T-helper 2 cell treated with Interferon-gamma antibody and Interleukin-4, amounts not matched to agents 100 ng/mL and 5 ng/mL, for 36 hours (primary cell): Measurements from ENCODE around the gene ARHGEF26. TPM values are rescaled to one million over a fixed set of nuclear protein-coding genes. Genes with fewer than 3 reads are reported as not detected.

Experiments
- intact Hi-C: fragments of 100-400 bp; cut with micrococcal nuclease; formaldehyde crosslinking; loops from one replicate; pipeline ENCODE4 v1.15.1; 2023
- total RNA-seq: library from RNA; stranded (reverse); gene quantifications from 2 replicates; pipeline ENCODE4 v1.2.3, GENCODE V29; 2022

Gene ARHGEF26
- total RNA-seq, 1 donor from 2014 or later = 0.09 TPM

DNA sequence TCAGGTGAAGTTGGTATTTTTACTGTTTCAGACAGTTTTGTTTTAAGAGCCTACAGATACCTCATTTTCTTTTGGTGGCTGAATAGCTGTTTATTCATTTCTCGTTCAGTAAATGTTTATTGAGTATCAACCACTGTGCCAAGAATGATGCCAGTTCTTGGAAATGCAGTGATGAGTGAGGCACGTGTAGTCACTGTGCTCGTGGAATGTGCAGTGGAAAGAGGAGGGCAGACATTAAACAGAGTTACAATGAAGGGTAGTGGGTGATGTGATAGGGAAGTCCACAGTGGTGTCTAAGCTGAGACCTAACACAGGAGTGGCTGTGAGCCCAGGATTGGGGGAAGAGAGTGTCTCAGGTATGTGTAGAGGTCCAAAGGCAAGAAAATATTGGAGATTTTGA, 73.7 kb downstream of the ARHGEF26 start:
- intact Hi-C loops = no loop called here

DNA sequence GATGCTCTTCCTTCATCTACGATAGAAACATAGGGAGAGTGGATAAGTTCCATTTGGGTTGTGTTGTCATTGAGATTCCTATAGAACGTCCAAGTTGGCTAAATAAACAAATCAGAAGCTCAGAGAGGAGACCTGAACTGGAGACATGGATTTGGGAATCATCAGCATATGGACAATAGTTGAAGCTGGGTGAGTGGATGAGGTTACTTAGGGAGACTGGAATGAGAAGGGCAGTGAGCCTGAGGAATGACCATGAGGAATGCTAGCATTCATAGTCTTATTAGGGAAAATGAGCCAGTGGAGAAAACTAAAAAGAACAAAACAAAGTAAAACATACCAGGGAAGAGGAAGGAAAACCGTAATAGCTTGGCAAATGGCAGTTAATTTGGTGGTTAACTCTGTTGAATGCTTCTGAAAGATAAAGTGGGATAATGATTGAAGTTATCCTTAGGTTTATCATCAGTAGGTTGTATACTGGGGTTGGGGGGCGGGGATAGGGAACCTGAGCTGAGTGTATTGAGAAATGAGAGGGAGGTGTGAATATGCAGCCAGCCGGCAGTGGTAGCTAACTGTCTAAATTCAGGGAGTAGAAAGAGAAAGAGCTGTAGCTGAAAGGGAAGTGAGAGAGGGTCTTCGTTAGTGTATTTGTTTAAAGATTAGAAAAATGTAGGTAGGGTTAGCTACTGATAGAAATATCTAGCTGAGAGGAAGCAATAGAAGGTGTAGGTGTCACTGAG, 74.6 kb downstream of the ARHGEF26 start:
- intact Hi-C loops = no loop called here

DNA sequence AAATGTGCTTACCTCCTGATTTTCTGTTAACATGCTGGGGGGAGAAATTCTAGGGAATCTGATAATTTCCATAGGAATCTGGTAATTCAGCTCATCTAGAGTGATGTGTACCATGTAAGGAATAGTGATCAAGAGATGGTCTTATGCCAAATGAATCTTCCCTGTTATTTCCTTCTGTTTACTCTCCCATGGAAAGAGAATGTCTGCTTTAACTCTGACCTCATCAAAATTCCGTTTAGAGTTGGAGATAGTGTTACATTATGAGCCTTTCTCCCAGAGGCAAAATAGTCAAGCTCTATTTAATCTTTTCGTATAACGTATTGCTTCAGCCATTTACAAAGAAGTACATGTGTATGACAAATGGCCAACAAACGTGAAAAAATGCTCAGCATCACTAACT, 76.6 kb downstream of the ARHGEF26 start:
- intact Hi-C loops = no loop called here

DNA sequence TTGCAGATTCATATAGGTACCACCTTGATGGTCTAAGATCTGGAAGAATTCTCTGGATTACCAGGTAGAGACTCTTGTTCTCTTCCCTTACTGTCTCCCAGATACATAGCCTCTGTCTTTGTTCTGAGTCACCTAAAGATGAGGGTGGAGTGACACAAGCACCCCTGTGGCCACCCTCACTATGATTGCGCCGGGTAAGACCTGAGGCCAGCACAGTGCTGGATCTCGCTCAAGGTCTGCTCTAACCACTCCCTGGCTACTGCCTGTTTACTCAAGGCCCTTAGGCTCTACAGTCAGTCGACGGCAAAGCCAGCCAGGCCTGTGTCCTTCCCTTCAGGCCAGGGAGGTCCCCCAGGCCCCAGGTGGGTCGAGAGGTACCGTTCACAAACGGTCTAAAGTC, 88.3 kb downstream of the ARHGEF26 start:
- intact Hi-C loops = no loop called here

DNA sequence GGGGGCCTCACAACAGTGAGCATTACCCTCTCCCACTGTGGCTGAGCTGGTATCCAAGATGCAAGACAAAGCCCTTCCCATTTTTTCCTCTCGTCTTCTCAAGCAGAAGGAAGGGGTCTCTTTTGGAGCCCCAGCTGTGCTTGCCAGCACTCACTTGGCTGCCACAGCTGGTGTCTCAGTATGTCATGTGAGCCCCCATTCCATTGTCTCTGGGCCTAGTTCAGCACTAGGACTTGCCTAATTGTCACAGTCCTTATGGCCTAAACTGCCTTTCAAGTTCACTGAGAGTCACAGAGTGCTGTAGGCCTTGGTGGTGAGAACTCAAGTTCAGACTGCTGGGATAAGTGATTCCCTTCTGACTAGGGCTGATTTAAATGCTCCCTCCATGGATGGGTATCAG, 89.8 kb downstream of the ARHGEF26 start:
- intact Hi-C loops = no loop called here

DNA sequence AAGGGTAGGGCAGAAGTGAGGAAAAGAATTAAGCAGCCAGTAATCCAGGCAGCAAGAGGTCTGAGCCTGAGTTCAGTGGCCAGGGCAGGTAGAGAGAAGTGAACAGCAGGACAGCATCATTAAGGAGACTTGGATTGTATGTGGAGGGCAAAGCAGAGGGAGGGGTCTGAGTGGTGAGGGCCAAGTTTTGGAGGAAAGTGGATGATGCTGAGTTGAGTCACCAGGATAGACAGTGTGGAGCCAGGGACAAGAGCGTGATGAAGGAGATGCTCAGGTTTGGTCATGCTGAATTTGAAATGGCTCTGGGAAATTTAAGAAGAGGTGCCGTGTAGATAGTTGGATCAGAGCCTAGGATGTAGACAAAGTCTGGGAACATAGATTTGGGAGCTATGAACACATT, 93.1 kb downstream of the ARHGEF26 start:
- intact Hi-C loops = no loop called here

DNA sequence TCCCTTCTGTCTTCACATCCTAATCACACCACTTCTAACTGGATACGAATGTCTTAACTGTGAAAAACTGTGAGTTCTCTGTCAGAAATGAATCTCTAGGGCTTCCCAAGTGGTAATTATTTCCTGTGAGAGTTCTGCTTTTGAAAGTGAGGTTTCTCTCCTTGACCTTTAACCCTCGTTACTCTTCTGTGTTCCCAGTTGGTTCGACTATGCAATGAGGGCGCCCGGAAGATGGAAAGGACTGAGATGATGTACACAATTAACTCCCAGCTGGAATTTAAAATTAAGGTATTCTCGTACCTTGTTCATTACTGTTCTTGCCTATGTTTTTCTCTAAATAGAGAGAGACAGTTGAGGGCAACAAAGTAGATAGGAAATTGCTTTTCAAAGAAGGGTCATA, 96.5 kb downstream of the ARHGEF26 start:
- intact Hi-C loops = no loop called here

DNA sequence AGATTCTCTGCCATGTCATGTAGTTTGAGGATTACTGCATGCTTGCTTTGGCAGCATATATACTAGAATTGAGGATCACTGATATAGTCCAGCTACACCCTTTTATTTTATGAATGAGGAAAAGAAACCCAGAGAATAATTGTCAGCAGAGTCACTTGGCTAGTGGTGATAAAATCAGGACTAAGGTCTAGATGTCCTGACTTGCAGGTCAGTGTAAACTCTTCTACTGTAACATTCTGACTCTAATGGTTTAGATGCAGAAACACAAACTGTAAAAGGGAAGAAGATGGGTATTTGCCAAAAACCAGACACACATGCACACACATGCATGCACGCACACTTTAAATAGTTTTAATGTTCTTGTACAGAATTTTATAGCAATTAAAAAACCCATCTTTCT, 97.5 kb downstream of the ARHGEF26 start:
- intact Hi-C loops = no loop called here

DNA sequence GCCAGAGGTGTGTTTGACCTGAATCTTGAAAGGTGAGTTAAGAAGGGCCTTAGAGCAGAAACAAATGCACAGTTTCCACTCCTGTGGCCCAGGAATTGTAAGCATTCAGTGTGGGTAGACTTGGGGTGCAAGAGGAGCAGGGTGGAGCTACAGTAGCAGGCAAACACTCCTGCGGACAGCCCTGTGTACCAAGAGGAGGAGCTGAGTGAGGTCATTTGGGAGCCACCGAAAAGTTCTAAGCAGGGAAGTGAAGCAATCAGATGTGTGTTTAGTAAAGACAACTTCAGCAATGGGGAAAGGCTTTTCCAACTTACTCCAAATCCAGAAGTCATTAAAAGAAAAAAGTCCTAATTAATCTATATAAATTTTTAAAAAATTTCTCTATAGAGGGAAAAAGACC, 99.3 kb downstream of the ARHGEF26 start:
- intact Hi-C loops = no loop called here

DNA sequence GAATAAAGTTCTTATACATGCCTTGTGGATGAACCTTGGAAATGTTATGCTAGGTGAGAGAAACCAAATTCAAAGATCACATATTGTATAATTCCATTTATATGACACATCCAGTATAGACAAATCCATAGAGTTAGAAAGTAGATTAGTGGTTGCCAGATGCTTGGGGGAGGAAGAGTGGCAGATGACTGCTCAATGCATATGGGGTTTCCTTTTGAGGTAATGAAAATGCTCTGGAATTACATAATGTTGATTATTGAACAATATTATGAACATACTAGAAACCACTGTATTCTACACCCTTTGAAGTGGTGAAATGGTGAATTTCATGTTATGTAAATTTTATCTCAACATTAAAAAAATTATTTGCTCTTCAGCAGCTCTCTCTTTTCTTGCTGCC, 102.3 kb downstream of the ARHGEF26 start:
- intact Hi-C loops = no loop called here

DNA sequence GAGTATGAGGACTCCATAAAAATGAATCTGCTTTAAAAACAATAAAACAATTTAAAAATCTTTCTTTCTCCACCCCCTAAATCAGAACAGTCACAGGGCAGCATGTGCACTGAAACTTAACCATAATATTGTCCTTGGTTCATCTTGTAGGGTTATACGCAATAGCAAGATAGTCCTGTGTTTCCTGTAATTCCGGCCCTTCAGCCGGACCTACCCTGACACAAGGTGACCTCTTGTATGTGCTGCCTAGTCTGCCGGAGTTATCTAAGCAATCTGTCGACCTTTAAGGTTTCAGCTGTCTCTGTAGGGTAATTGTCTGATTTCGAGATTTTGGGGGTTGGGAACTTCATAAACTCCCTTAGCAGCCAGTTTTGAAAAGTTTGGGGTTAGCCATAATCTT, 103.2 kb downstream of the ARHGEF26 start:
- intact Hi-C loops = no loop called here

DNA sequence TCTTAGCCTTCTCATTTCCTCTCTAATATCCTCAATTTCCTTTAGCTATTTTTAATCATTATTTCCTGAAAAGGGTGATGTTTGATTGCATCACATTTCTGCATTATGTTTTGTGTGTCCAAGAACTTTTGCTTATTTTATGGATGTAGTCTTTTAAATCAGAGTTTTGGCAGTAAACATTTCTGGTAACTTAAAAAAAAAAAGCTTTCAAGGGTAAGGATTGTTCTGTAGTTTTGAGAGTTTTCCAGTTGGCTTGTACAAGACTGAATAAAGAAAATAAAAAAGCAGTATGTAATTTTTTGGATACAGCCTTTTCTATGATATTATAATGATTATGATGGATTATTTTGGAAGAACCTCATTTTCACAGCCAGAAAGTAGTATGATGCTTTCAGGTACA, 103.7 kb downstream of the ARHGEF26 start:
- intact Hi-C loops = no loop called here

DNA sequence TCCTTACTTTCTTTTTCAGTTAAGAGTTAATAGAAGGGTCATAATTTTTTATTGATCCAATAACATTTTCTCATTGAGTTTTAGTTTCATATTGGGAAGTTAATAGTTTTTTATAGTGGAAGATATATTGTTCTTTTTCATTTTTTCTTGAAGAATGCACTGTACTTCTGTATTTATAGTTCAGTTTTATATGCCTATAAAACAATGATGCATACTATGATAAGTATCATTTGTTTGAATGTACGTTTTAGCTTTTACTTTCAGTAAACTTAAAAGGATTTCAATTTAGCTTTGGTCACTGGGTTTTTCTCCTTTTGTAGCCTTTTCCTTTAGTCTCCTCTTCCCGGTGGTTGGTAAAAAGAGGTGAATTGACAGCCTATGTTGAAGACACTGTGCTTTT, 104.3 kb downstream of the ARHGEF26 start:
- intact Hi-C loops = no loop called here

DNA sequence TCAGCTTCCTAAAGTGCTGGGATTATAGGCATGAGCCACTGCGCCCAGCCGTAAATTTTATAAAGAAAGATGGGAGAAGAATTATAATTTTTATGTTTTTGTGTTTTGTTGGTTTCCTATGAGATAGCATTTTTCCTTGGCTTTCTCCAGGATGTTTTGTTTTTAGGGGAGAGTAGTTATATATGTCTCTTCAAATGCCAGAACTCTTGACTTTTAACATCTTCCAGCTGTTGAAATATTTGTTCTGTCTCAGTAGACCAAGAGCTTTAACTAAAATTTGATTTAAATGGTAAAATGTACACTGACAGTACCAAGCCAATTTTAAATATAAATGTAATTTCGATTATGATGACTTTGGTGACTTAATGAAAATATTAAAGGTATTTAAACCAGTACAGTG, 106.3 kb downstream of the ARHGEF26 start:
- intact Hi-C loops = no loop called here

DNA sequence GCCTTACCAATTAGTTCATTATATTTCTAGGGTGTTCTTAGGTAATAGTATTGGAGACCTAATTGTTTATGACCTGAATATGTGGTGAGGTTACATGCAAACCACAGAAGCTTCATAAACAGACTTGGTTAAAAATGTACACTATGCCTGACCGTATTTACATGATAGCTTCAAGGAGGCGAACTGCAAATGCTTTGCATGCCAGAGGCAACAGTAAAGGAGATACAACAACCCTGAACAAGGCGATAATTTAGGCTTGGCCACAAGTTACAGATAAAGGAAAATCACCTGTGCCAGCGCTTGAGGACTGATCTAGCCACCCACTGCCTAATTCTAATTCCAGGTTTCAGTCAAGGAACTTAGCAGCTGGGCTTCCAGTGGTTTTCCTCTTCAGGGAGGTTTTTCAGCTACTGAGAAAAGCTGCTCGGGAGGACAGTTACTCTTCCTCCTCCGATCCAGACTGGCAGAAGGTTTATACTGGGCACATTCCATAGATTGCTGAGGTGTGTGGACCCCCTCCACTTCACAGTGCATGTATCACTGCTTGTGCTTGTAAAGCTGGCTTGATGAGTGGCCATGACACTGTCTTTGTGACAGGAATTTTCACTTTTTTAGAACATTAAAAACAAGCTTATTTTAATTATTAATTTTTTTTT, 107.5 kb downstream of the ARHGEF26 start:
- intact Hi-C loops = no loop called here

DNA sequence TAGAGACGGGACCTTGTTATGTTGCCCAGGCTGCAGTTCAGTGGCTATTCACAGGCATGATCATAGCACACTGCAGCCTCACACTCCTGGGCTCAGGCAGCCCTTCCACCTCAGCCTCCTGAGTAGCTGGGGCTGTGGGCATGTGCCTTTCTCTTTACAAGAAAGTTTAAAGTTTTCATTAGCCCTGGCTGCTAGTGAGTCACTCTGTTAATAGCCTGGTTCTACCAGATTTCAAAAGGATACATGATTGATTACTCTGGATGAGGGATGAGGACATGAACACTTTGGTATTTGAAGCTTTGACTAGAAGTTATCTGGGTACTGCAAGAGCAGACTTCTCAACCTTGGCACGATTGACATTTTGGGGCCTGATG, 108.0 kb downstream of the ARHGEF26 start:
- intact Hi-C loops = no loop called here

DNA sequence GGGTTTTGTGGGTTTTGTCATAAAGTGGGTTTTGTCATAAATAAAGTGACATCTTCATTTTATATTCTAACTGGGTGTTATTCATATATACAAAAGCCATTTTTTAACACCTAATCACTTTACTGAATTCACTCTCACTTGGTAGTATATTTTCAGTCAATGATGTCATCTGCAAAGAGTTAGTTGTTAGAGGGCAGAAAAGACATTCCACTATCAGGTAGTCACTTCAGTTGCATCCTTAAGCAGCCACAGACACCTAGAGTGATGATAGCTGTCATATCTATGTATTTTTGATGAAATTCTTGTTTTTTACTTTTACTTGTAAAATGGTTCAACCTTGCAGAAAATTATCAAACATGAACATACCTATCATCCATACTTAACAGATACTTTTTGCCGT, 114.1 kb downstream of the ARHGEF26 start:
- intact Hi-C loops = no loop called here

DNA sequence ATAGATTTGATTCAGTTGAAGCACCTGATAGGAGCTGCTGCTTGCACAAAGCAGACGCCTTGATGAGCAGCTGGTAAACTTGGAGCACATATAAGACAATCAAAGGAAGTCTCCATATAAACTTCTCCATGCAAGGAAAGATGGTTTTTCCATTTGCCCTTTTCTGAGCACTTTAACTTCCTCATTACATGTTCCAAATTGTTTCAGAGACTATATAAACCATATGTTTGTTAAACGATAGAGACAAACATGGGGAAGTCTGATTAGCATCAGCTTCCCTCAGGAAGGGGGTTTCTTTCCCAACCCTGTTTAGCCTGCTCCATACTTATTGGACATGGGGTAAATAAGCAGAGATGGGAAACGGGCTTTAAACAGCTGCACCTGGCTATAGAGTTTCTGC, 115.1 kb downstream of the ARHGEF26 start:
- intact Hi-C loops = no loop called here

DNA sequence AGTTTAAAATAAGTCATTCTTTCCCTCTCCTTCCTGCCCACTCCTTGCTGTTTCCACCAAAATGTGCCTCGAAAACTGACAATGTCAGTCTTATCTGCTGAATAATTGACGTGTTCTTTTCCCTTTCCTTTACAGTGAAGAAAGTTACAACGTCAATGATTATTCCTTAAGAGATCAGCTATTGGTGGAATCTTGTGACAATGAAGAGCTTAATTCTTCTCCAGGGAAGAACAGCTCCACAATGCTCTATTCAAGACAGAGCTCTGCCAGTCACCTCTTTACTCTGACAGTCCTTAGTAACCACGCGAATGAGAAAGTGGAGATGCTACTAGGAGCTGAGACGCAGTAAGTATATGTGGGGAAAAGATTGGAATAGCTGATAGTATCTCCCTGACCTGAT, 119.0 kb downstream of the ARHGEF26 start:
- intact Hi-C loops = no loop called here

DNA sequence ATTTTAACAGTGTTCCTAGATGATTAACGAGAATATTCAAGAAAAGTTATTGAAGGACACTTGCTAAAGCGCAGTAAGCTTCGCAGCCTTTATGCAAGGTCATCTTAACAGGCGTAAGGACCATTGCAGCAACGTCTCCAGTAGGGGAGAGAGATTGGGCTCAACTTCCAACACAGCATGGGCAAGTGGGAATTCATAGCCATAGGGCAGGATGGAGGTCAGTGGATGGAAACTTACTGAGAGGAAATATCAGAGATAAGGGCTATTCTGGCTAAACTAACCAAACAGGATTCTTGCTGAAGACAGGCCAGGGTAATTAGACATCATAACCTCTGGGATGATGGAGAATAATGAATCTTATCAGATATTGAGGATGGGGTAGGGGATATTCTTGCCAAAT, 120.3 kb downstream of the ARHGEF26 start:
- intact Hi-C loops = no loop called here

DNA sequence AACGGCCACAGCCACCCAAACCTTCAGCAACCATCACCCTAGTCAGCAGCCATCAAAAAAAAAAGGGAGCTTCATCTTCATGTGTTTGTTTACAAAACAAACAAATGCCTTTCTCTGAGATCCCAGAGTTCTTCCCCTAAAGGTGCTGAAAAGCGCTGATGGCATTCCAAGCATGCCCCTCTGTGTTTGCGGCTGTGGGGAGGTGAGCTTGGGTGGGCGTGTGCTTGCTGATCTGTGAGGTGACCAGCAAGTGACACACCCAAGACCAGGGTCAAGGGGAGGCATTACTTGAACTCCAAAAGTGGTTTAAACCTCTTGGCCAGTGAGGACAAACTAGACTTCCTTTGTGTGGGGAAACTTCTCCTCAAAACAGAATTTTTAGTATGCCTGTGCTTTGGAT, 121.6 kb downstream of the ARHGEF26 start:
- intact Hi-C loops = no loop called here

DNA sequence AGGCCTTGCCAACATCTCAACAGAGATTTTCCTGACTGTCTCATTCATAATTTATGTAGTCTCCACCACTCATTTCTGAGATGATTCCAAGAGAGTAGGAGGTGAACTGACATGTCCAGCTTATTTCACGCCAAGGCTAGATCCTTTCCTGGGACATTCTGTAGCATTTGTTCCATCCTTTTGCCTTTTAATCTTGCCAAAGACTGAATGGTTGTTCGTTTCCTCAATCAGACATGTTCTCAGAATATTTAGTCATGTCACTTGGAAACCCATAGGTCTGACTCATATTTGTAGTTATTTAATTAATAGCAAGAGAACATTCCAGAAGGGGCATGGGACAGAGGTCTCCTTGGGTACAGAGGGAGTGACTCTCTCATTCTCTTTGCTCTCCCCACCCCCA, 122.2 kb downstream of the ARHGEF26 start:
- intact Hi-C loops = no loop called here

DNA sequence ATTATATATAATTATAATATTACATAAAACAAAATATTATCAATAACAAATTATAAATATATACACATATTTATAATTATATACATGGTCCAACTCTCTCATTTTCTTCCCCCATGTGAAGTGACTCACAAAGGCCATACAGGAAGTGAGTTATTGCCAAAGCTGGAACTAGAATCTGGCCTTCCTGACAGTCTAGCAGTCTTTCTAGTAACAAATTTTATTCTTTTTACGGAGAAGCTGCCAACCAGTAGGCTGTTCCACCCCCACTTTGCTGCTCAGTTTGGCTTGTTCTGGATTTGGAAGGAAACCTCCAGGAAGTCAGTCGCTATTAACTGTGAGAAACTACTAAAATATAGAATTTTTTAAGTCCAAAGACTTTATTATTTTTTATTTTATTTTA, 123.5 kb downstream of the ARHGEF26 start:
- intact Hi-C loops = no loop called here
